ENCODE measurements around the gene LRRC8E. TPM values are rescaled to one million over a fixed set of nuclear protein-coding genes. Genes with fewer than 3 reads are reported as not detected.
"Not testable (repeated sequence)": the region's sequence is repeated elsewhere in the genome, so short reads cannot be mapped to it uniquely, and the experiment has no call there.

LRRC8E gene
- total RNA-seq, 1 donor from 2014 or later = 4.3 TPM

DNA sequence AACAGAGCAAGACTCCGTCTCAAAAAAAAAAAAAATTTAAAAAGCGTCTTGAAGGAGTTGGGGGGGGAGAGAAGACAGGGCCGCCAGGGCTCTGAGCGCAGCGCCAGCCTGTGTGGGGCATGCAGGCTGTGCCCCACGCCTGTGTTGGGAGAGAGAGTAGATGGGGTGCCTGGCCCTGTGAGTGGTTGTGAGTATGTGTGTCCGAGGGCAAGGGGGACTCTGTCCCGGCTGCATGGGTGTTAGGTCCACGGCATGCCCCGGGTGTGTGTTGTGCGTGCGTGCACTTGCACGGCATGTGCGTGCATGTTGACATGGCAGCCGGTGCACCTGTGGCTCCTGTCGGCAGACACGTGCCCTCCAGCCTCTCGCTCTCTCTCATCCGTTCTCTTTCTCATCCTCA lies 18.8 kb downstream of the LRRC8E start:
- DNase-seq (ENCODE audit: low spot score) (no peak), ATAC-seq (no peak)

DNA sequence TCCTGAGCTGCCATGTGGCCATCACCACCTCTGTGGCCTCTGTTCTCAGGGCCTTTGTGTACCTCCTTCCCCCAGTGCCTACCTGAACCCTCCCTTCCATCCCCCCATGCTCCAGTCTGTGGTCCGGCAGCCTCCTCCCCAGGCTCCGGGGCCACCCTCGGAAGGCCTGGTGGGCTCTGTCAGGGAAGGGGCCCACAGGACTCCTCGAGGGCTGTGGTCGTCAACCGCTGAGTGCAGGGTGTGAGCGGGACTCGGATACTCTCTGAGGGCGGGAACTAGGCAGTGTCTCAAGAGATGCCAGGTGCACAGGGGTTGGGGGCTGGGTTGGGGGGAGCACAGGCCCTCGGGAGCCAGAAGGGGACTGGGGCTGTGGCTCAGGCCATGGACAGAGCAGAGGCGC lies 19.2 kb downstream of the LRRC8E start:
- DNase-seq (ENCODE audit: low spot score) (no peak), ATAC-seq (no peak)

DNA sequence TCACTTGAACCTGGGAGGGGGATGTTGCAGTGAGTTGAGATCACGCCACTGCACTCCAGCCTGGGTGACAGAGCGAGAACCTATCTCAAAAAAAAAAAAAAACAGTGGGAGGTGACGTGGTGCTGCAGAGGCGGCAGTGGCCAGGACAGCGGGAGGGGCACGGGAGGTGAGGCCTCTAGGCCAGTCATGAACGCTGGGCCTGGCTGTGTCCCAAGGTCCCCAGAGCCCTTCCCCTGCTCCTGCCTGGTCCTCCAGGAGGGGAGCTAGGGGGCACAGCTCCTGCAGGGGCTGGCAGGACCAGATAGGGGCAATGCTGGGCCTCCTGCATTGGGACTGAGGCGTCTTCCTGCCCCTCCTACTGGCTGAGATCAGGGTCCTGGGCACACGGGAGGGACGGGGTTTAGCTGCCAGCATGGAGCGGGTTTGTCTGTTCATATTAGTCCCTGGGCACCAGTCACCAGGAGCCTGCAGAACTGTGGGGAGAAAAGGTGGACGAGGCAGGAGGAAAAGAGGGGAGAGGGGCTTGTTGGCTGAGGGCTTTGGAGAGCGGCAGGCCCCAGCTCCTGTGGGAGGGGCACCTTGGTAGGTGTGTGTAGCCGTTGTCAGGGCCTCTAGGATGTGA lies 19.9 kb downstream of the LRRC8E start:
- ATAC-seq = no peak
- peak; percentile 44 for DNase-seq (ENCODE audit: low spot score)

DNA sequence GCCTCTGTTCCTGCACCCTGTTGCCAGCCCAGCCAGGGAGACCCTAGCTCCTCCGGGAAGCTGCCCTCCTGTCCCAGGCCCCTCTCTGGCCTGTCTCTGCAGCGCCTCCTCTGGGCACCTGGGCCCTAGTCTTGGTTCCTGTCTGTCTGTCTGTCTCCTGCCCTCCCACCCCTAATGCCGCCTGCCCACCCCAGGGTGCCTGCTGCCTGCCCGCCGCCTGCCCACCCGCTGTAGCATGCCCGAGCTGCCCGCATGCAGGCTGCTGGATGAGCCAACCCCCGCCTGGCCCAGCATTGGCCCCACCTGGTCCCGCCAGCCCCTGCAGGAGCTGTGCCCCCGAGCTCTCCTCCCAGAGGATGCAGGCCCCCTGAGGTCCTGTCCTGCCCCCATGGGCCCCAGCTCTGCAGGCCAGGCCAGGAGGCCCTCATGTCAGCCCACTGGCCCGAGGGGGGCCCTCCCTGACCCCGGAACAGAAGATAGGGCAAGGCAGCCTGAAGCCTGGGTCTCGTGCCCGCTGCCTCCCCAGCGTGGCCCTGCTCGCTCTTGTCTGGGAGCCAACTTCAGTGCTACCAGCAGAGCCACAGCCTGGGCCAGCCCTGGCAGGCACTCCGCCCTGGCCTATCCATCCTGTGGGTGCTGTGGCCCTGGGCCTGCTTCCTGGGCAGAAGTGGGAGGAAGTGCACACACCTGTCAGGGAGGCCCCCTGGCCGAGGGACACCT lies 20.6 kb downstream of the LRRC8E start:
- ATAC-seq (no peak), DNase-seq (ENCODE audit: low spot score) (peak; percentile 47)

DNA sequence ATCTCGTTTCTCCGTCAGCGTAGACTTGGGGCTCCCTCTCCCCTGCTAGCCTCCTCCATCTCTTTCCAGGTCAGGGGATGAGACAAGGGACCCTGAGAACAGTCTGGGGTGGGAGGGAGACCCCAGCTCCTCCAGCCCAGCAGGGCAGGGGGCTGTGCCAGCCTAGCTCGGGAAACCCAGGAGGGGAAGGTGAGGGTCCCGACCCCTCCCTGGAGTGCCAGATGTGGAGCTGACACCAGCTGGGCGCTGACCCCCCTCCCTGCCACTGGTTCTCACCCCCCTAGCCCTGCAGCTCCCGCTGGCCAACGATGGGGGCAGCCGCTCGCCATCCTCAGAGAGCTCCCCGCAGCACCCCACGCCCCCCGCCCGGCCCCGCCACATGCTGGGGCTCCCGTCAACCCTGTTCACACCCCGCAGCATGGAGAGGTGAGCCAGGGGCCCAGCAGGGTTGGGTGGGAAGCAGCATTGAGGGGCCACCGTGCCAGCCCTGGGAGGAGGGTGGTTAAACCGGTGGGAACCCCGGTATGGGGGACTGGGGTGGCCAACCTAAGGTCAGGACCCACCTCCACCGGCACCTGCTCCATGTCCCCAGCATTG lies 21.3 kb downstream of the LRRC8E start:
- DNase-seq (ENCODE audit: low spot score) (no peak), ATAC-seq (no peak)

DNA sequence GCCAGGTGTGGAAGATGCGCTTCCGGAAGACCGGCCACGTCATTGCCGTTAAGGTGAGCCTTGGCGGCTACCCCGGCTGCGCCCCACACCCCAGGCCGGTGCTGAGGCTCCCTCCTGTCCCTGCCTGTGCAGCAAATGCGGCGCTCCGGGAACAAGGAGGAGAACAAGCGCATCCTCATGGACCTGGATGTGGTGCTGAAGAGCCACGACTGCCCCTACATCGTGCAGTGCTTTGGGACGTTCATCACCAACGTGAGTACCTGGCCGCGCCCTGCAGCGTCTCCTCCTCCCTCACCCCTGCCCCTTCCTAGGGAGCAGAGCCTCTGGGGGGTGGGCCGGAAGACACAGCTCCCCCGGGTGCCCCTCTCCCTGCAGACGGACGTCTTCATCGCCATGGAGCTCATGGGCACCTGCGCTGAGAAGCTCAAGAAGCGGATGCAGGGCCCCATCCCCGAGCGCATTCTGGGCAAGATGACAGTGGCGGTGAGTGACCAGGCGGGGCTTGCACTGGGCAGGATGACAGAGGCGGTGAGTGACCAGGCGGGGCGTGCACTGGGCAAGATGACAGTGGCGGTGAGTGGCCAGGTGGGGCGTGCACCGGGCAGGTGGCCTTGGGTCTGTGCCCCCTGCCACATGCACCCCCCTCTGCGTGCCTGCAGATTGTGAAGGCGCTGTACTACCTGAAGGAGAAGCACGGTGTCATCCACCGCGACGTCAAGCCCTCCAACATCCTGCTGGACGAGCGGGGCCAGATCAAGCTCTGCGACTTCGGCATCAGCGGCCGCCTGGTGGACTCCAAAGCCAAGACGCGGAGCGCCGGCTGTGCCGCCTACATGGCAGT lies 22.2 kb downstream of the LRRC8E start:
- ATAC-seq (peak; percentile 13), DNase-seq (ENCODE audit: low spot score) (no peak)

DNA sequence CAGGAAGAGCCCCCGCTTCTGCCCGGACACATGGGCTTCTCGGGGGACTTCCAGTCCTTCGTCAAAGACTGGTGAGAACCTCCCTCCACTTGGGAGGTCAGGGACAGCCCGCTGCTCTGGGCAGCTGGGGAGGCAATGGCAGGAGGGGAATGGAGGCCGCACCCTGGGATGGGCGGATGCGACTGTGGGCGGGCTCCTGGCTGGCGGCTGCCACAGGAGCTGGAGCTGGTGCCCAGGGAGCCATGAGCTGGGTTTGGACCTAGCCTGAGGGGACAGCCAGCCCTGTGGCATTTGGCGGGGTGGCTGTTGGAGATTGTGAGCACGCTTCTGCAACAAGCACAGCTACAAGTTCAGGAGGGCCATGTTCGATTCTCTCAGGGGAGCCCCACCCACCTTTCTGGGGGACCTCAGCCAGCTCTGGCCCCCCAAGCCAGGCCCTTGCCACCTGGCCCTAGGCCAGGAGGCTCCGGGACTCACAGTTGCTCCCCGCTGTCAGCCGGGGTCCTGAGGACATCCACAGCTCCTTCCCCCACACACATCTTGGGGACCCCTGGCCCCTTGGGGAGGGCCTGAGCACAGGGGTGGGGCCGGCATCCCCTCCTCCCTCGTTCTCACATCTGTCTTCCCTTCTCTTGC lies 23.3 kb downstream of the LRRC8E start:
- no peak for ATAC-seq
- peak; percentile 51 for DNase-seq (ENCODE audit: low spot score)

DNA sequence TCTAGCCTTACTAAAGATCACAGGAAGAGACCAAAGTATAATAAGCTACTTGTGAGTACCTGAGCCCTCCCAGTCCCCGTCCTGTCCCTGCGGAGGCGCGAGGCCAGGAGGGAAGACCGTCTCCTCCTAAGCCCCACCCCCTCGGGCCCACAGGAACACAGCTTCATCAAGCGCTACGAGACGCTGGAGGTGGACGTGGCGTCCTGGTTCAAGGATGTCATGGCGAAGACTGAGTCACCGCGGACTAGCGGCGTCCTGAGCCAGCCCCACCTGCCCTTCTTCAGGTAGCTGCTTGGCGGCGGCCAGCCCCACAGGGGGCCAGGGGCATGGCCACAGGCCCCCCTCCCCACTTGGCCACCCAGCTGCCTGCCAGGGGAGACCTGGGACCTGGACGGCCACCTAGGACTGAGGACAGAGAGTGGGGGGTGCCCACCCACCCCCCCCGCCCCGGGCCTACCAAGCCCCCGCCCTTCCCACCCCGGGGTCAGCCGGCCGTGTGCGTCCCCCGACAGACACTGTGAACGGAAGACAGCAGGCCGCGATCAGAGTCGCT lies 23.9 kb downstream of the LRRC8E start:
- ATAC-seq (no peak), DNase-seq (ENCODE audit: low spot score) (no peak)

DNA sequence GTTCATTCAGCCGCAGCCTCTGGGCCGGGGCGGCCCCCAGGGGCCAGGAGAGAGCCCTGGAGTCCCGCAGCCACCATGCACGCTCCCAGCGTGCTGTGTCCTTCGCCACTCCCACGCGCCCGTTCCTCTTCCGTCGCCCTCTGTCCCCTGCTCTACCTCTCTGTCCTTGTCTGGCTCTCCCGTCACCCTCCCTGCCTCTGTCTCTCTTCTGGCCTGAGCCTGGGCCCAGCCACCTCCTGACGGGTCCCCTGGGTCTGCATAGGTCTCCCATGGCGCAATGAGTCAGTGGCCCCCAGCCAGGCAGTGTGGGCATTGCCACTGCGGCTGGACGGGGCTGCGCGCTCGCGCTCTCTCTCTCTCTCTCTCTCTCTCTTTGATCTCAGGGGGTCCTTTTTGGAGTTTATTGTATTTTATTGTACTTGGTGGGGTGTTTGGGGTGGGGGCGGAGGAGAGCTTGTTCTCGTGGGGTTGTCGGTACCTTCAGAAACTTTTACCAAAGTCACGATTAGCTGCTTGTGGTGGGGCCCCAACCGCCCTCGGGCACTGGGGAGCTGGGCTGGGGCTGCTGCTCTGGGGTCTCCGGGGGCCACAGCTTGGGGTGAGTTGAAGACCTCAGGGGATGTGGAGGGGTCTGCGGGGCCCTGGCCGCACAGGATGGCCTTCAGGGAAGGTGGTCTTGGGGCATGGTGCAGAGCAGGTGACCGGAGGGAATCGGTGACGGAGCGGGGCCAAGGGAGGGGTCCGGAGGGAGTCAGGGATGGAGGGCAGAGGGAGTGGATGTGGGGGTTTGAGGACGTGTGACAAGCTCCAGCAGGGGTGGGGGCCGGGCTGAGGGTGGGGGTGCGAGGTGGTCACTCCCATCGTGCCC lies 24.6 kb downstream of the LRRC8E start:
- DNase-seq (ENCODE audit: low spot score) (no peak), ATAC-seq (no peak)

DNA sequence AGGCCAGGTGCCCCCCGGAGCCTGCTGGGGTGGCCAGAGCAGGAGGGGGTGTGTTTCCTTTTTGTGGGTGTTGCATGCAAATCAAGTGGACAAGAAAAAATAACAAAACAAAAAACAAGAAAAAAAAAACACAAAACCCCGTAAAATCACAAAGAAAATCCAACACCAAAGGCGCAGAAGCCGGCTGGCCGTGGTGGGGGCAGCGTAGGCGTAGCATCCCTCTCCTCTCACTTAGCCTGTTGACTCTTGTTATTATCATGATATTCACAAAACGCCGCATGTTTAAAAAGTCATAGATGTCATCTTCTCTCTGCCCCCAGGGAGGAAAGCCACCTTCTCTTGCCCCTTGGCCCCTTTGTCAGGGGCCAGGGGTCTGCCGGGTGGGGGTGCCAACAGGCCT lies 25.3 kb downstream of the LRRC8E start:
- DNase-seq (ENCODE audit: low spot score) = no peak
- ATAC-seq = no peak

DNA sequence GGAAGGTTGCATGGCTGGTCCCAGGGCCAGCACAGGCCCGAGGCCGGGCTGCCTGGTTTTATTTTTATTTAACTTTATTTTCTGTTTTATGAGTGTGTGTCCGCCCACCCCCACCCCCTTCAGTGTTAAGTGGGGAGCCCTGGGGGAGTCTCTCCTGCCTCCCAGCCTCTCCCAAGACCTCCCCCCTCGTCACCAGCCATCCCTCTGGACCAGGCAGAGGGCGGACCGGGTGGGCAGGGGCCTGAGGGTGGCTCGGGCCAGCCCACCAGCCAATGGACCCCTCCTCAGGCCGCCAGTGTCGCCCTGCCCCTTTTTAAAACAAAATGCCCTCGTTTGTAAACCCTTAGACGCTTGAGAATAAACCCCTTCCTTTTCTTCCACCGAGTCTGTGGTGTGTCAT lies 25.8 kb downstream of the LRRC8E start:
- ATAC-seq (no peak), DNase-seq (ENCODE audit: low spot score) (no peak)

DNA sequence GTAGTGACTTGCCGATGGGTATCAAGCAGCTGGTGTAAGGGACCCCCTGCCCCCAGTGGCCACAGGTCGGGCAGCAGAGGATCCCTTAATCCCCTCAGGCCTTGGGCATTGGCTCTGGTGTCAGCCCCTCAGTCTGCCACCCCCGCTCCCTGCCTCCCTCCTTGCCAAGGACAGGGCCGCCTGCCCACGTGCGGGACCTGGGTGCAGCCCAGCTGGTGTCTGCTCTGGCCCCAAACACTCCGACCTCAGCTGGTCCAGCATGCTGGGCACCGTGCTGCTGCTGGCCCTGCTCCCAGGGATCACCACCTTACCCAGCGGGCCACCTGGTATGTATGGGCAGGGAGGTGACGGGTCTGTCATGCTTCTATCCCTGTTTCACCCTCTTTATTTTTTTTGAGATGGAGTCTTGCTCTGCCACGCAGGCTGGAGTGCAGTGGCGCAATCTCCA lies 26.3 kb downstream of the LRRC8E start, which contains the start of gene TGFBR3L:
Gene TGFBR3L (plus strand): TSS at position 233 of the 448 bp plus-strand sequence.
- ATAC-seq (peak; percentile 3), DNase-seq (ENCODE audit: low spot score) (peak; percentile 67)

DNA sequence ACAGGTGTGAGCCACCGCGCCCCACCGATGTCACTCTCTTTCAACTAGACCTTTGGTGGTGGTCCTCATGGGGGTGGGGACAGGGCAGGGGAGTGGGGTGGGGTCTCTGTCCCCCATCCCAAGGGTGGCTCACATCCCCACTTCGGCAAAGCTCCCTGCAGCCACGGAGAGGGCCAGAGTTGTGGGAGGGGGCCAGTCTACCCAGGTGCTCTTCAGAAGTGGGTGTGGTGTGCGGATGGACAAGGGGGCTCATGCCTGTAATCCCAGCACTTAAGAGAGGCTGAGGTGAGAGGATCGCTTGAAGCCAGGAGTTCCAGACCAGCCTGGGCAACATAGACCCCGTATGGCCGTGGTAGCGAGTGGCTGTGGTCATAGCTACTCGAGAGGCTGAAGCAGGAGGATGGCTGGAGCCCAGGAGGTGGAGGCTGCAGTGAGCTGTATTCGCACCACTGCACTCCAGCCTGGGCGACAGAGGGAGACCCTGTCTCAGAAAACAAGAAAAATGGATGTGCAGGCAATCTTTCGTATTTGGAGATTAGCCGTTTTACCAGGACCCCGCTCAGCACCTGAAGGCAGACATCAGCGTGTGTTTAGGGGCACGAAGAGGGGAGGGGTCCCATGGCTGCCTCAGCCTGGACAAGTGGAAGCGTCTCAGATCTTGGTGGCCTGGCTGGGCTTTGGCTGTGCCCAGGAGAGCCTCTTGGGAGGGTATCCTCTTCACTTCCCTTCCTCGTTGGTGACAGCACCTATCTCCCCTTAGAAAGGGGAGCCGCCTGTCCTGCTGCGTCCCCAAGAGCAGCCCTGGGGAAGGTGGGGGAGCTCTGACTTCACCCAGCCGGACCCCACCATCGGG lies 27.2 kb downstream of the LRRC8E start:
- DNase-seq (ENCODE audit: low spot score) = no peak

DNA sequence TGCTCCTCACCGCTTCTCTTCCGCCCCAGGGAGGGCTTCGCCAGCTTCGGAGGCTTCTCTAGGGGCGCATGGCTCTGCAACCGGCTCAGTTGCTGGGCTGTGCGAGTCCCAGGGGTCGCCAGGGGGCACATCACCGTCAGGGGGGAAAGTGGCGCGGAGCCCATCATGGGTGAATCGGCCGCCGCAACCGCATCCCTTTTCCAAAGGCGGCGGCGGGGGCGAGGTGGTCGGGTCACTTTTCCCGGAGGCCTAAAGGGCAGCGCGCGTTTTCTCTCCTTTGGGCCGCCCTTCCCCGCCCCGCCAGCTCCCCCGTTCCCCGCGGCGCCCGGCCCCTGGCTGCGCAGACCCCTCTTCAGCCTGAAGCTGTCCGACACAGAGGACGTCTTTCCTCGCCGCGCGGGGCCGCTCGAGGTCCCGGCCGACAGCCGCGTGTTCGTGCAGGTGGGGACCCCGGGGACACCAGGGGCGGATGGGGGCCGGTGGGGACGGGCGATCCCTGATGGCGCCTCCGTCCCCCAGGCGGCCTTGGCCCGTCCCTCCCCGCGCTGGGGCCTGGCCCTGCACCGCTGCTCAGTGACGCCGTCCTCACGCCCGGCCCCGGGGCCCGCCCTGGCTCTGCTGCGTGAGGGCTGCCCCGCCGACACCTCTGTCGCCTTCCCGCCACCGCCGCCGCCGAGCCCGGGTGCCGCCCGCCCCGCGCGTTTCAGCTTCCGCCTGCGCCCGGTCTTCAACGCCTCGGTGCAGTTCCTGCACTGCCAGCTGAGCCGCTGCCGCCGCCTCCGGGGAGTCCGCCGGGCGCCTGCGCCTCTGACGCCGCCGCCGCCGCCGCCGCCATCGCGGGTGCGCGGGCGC lies 28.0 kb downstream of the LRRC8E start:
- no peak for ATAC-seq
- DNase-seq (ENCODE audit: low spot score) = peak; percentile 50

More for the DNA sequence above, 27.2 kb downstream of the LRRC8E start:
- no peak for ATAC-seq

DNA sequence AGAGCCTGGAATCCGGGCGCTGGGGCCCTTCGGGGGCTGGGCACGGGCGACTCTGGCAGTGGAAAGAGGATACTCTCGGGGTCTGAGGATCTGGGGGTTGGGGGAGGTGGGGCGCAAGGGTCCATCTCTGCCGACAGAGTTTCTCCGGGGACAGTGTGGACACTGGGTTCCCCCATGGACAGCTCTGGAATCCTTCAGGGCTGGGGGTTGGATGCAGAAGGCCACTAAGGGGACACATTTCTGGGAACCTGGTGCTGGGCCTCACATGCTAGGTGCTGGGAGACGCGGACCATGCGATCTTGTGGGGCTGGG lies 28.6 kb downstream of the LRRC8E start:
- ATAC-seq (no peak), DNase-seq (ENCODE audit: low spot score) (no peak)

DNA sequence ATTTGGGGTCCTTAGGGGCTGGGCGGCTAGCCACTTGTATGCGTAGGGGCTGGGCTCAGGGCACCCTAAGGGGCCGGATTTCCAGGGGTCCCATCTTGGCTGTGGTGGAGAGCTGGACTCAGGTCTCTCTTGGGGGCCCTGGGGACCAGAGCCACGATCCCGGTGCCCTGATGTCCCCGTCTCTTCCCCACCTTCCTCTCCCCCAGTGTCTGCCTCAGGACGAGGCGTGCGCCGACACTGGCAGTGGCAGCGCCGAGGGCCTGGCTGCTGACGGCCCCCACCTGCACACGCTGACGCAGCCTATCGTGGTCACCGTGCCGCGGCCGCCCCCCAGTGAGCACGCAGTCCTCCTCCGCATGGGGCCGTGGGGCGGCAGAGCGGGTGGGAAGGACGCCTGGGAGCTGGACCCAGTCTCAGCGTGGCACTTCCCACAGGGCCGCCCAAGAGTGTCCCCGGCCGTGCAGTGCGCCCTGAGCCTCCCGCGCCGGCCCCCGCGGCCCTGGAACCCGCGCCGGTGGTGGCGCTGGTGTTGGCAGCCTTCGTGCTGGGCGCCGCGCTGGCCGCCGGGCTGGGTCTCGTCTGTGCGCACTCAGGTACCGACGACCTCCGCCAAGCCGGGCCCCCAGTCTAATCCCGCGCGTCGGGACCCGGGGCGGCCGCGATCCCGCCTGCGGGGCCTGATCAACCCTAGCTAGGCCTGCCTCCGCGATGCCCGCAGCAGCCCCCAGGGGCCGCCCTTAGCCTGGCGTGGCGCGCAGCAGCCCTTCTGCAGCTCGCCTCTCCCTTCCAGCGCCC lies 29.2 kb downstream of the LRRC8E start:
- peak; percentile 9 for ATAC-seq
- DNase-seq (ENCODE audit: low spot score) = no peak

DNA sequence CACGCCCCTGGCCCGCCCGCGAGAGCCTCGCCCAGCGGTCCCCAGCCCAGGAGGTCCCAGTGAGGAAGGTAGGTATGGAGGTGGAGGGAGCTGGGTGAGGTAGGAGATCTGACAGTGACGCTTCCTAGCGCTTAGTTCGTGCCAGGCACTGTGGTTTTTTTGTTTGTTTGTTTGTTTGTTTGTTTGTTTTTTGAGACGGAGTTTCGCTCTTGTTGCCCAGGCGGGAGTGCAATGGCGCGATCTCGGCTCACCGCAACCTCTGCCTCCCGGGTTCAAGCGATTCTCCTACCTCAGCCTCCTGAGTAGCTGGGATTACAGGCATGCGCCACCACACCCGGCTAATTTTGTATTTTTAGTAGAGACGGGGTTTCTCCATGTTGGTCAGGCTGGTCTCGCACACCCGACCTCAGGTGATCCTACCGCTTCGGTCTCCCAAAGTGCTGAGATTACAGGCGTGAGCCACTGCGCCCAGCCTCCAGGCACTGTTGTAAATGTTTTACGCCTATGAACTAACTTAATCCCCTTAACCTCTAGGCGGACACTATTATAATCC lies 29.8 kb downstream of the LRRC8E start:
- not testable (repeated sequence) for DNase-seq (ENCODE audit: low spot score); ATAC-seq
